Immature natural killer cell (primary cell): ENCODE measurements around the gene TOP2A. TPM values are rescaled to one million over a fixed set of nuclear protein-coding genes. Genes with fewer than 3 reads are reported as not detected.

Source experiments
- DNase-seq, 3 donors: peaks; one replicate each; pipeline ENCODE4 v3.0.0; 2022; ENCODE audit warnings: mixed read lengths in 1 of 3
- H3K27ac Mint-ChIP-seq, 6 donors: one replicate each; pipeline ENCODE4 v1.8.0; 2020; ENCODE audit warnings: mixed read lengths in 6 of 6, mild to moderate bottlenecking in 5 of 6, inconsistent platforms in 4 of 6, moderate library complexity in 3 of 6
- H3K27me3 Mint-ChIP-seq, 3 donors: one replicate each; pipeline ENCODE4 v1.8.0; 2020 to 2021; ENCODE audit warnings: low read depth in 3 of 3, mild to moderate bottlenecking in 3 of 3, mixed read lengths in 3 of 3, moderate library complexity in 3 of 3, inconsistent platforms in 1 of 3
- H3K36me3 Mint-ChIP-seq, 3 donors: one replicate each; pipeline ENCODE4 v1.8.0; 2020; ENCODE audit warnings: mixed read lengths in 3 of 3, inconsistent platforms in 2 of 3, mild to moderate bottlenecking in 2 of 3
- H3K4me1 Mint-ChIP-seq, 2 donors: one replicate each; pipeline ENCODE4 v1.8.0; 2020; ENCODE audit warnings: inconsistent platforms in 2 of 2, mild to moderate bottlenecking in 2 of 2, mixed read lengths in 2 of 2, moderate library complexity in 1 of 2
- H3K4me3 Mint-ChIP-seq, 5 donors: one replicate each; pipeline ENCODE4 v1.8.0; 2020; ENCODE audit warnings: mild to moderate bottlenecking in 5 of 5, mixed read lengths in 5 of 5, inconsistent platforms in 3 of 5, moderate library complexity in 3 of 5
- H3K9me3 Mint-ChIP-seq, 6 donors: one replicate each; pipeline ENCODE4 v1.8.0; 2020; ENCODE audit warnings: mild to moderate bottlenecking in 6 of 6, mixed read lengths in 6 of 6, inconsistent platforms in 4 of 6, moderate library complexity in 3 of 6
- polyA plus RNA-seq, 3 donors: library from polyadenylated mRNA; unstranded; fragments of 300-500 nt; fragmentation: Illumina TruSeq; gene quantifications; one replicate each; pipeline ENCODE4 v1.2.3, GENCODE V29; 2021

Gene TOP2A
- polyA plus RNA-seq, 3 donors from 2014 or later = 0.80 to 2.4 (median 2.2) TPM

DNA sequence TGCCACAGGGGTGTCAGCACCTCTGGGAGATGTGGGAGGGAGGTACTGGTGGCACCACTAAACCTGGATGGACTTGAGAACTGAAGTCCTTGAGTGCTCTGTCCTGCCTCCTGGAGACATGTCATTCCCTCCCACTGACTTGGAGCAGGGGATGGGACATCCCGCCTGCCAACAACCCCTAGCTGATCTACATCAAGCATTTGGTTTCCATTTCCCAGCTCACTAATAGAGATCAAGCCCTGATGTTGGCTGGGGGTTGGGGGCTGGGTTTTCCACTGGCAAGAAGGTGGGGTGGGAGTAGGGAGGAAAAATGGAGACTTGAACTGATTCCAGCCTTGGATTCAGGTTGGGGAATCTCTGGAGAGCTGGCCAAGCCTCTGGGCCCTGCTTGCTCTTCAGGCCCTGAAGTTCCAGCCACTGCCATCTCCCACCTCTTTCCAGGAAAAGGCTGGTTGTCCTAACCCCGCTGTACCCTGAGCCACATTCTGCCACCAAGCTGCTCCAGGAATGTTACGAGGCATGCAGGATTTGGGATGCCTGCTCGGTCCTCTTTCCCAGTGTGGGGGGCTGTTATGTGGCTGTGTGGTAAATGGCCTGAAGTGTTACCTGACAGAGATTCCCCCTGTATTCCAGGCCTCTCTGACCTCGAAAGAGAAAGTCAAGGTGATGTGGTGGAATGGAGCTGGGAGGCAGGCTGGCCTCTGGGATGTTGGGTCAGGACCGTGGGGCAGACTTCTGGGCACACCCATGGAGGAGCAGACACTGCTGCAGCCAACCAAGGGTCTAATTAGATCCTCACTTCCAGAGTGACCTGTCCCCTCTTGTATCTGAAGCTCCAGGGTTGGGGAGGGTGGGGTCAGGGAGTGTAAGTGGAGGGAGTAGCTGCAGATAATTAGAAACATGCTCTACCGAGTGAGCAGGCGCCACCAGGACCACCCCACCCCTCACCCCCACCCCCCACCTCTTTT is 42.2 kb upstream of the TOP2A start:
- peaks cover 0 to 2% (median 2%) of the 10 kb centered on the region in 3 donors for H3K27me3 Mint-ChIP-seq
- H3K4me3 Mint-ChIP-seq = no peak overlapping the region
- H3K9me3 Mint-ChIP-seq = no peaks in the 10 kb centered on the region
- H3K36me3 Mint-ChIP-seq = no peaks in the 10 kb centered on the region
- H3K4me1 Mint-ChIP-seq = no peaks in the 10 kb centered on the region
- DNase-seq = no peak
- no peak overlapping the region for H3K27ac Mint-ChIP-seq

- Mint-ChIP-seq H3K9me3 (no peaks in the 10 kb centered on the region), H3K4me1 (no peaks in the 10 kb centered on the region), H3K4me3 (no peak overlapping the region), H3K27ac (peak overlapping the region in 1 of 6 donors; percentile 24), H3K27me3 (peaks cover 2% of the 10 kb centered on the region in 3 donors), H3K36me3 (no peaks in the 10 kb centered on the region)
- DNase-seq = no peak
Observed at GRCh38 chr17:40458851-40459482, 41.3 kb upstream of the TOP2A start.

DNA sequence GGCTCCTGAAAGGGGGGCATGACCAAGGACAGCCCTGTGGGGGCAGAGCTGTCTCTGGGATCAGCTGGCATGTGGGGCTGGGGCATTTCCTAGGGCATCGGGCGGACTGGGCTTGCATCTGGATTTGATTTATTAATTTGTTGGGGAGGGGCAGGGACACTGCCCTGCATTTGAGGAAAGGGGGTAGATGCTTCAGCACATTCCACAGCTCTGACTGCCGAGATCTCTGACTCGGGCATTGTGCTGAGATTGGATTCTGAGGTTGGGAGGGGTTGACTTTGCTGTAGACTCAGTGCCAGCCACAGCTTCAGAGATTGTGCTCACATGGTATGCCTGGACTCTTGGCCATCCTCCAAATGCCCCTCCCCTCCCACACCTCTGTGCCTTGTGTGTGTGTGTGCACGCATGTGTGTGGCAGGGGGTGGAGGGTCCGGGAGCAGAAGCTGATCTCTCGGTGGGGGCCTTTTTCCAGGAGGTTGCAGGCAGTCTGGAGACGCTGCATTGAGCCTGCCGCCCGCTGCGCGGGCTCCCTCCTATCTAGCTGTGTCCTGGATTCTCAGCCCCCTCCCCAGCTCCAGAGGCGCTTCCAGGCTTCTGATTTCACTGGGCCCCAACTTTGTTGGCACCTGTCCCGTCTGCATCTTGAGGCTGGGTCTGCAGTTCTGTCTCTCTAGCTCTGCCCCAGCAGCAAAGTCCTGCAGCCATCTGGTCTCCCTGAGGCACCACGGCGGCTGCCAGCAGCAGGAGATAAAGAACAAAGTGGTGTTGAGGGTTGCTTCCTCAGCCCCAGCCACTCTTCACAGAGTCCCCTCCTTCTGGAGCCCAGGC is 40.5 kb upstream of the TOP2A start:
- no peak overlapping the region for H3K27ac Mint-ChIP-seq
- no peaks in the 10 kb centered on the region for H3K4me1 Mint-ChIP-seq
- H3K27me3 Mint-ChIP-seq = peaks cover 2% of the 10 kb centered on the region in 3 donors
- DNase-seq = no peak
- H3K4me3 Mint-ChIP-seq = no peak overlapping the region
- no peaks in the 10 kb centered on the region for H3K9me3 Mint-ChIP-seq
- no peaks in the 10 kb centered on the region for H3K36me3 Mint-ChIP-seq

DNA sequence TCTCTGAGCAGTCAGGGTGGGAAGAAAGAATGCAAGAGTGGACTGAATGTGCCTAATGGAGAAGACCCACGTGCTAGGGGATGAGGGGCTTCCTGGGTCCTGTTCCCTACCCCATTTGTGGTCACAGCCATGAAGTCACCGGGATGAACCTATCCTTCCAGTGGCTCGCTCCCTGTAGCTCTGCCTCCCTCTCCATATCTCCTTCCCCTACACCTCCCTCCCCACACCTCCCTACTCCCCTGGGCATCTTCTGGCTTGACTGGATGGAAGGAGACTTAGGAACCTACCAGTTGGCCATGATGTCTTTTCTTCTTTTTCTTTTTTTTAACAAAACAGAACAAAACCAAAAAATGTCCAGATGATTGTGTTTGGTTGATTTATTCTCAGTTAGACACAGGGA is 39.7 kb upstream of the TOP2A start:
- H3K9me3 Mint-ChIP-seq = no peaks in the 10 kb centered on the region
- no peaks in the 10 kb centered on the region for H3K4me1 Mint-ChIP-seq
- no peak overlapping the region for H3K4me3 Mint-ChIP-seq
- peaks cover 2 to 3% (median 2%) of the 10 kb centered on the region in 3 donors for H3K27me3 Mint-ChIP-seq
- DNase-seq = no peak
- H3K36me3 Mint-ChIP-seq = no peaks in the 10 kb centered on the region
- H3K27ac Mint-ChIP-seq = no peak overlapping the region

DNA sequence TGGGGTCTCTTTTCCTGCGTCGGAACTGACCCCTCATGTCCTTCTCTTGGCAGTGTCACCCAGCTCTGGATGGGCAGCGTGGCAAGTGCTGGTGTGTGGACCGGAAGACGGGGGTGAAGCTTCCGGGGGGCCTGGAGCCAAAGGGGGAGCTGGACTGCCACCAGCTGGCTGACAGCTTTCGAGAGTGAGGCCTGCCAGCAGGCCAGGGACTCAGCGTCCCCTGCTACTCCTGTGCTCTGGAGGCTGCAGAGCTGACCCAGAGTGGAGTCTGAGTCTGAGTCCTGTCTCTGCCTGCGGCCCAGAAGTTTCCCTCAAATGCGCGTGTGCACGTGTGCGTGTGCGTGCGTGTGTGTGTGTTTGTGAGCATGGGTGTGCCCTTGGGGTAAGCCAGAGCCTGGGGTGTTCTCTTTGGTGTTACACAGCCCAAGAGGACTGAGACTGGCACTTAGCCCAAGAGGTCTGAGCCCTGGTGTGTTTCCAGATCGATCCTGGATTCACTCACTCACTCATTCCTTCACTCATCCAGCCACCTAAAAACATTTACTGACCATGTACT is 38.8 kb upstream of the TOP2A start:
- DNase-seq = no peak
- peaks cover 2 to 6% (median 2%) of the 10 kb centered on the region in 3 donors for H3K27me3 Mint-ChIP-seq
- H3K36me3 Mint-ChIP-seq = no peaks in the 10 kb centered on the region
- no peak overlapping the region for H3K27ac Mint-ChIP-seq
- H3K4me3 Mint-ChIP-seq = no peak overlapping the region
- H3K4me1 Mint-ChIP-seq = no peaks in the 10 kb centered on the region
- no peaks in the 10 kb centered on the region for H3K9me3 Mint-ChIP-seq

- DNase-seq = no peak
- Mint-ChIP-seq H3K9me3 (no peaks in the 10 kb centered on the region), H3K36me3 (no peaks in the 10 kb centered on the region), H3K27me3 (peaks cover 3 to 6% (median 4%) of the 10 kb centered on the region in 3 donors), H3K4me1 (no peaks in the 10 kb centered on the region), H3K4me3 (no peak overlapping the region), H3K27ac (peak overlapping the region in 1 of 6 donors; percentile 16)
Observed at GRCh38 chr17:40454613-40454995, 36.9 kb upstream of the TOP2A start.

- no peak for DNase-seq
- Mint-ChIP-seq H3K27me3 (peaks cover 2 to 6% (median 4%) of the 10 kb centered on the region in 3 donors), H3K27ac (peak overlapping the region in 1 of 6 donors; percentile 16)
Observed at GRCh38 chr17:40453881-40454612, 36.4 kb upstream of the TOP2A start.

DNA sequence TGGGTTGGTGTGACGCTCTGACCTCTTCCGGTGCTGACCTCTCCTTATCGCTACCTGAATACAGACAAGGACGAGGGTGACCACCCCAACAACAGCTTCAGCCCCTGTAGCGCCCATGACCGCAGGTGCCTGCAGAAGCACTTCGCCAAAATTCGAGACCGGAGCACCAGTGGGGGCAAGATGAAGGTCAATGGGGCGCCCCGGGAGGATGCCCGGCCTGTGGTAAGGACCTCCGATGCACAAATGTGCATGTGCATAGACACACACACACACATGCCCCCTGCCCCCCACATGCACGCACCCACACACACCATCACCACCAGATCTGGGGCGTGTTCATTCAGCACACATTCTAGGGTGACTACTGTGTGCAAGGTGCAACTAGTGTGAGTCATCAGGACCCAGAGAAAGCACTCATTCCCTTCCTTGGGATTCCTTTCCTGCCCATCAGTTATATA is 35.3 kb upstream of the TOP2A start:
- no peak for DNase-seq
- Mint-ChIP-seq H3K27ac (no peak overlapping the region), H3K9me3 (peaks cover 0 to 2% (median 0%) of the 10 kb centered on the region in 6 donors), H3K36me3 (no peaks in the 10 kb centered on the region), H3K4me3 (no peak overlapping the region), H3K27me3 (peaks cover 3 to 7% (median 6%) of the 10 kb centered on the region in 3 donors), H3K4me1 (peaks cover 8 to 10% of the 10 kb centered on the region in 2 donors)

More at GRCh38 chr17:40453881-40454612, 36.4 kb upstream of the TOP2A start:
- no peak overlapping the region for H3K4me3 Mint-ChIP-seq
- H3K36me3 Mint-ChIP-seq = no peaks in the 10 kb centered on the region
- no peaks in the 10 kb centered on the region for H3K9me3 Mint-ChIP-seq
- no peaks in the 10 kb centered on the region for H3K4me1 Mint-ChIP-seq

GRCh38 chr17:40452216-40452787 is 34.6 kb upstream of the TOP2A start:
- peaks cover 0 to 2% (median 0%) of the 10 kb centered on the region in 6 donors for H3K9me3 Mint-ChIP-seq
- H3K36me3 Mint-ChIP-seq = no peaks in the 10 kb centered on the region
- peaks cover 3 to 8% (median 7%) of the 10 kb centered on the region in 3 donors for H3K27me3 Mint-ChIP-seq
- H3K4me3 Mint-ChIP-seq = no peak overlapping the region
- no peak for DNase-seq
- no peak overlapping the region for H3K27ac Mint-ChIP-seq
- peaks cover 13 to 16% of the 10 kb centered on the region in 2 donors for H3K4me1 Mint-ChIP-seq

DNA sequence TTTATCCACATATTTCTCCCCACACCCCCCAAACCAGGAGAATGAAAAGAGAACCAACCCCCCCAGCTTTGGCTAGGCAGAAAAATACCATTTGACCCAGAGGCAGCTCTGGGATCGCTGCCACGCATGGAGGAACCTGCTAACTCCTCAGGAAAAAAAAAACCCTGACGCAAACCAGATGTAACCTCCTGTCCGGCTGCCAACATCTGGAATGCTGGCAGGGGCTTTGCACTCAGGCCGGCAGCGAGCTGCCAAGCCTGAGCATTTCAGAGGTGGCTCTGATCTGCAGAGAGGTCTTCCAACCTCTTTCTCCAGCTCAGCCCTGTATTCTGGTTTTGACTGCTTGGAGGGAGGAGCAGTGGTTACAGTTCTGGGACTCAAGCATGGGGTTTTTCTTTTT is 33.7 kb upstream of the TOP2A start:
- peaks cover 0 to 2% (median 0%) of the 10 kb centered on the region in 6 donors for H3K9me3 Mint-ChIP-seq
- no peaks in the 10 kb centered on the region for H3K36me3 Mint-ChIP-seq
- H3K4me3 Mint-ChIP-seq = no peak overlapping the region
- peaks cover 5 to 8% (median 7%) of the 10 kb centered on the region in 3 donors for H3K27me3 Mint-ChIP-seq
- peaks cover 13 to 17% of the 10 kb centered on the region in 2 donors for H3K4me1 Mint-ChIP-seq
- no peak overlapping the region for H3K27ac Mint-ChIP-seq
- no peak for DNase-seq

- H3K27me3 Mint-ChIP-seq = peaks cover 9 to 12% (median 10%) of the 10 kb centered on the region in 3 donors
- H3K9me3 Mint-ChIP-seq = peaks cover 0 to 2% (median 0%) of the 10 kb centered on the region in 6 donors
- H3K4me1 Mint-ChIP-seq = peaks cover 17 to 22% of the 10 kb centered on the region in 2 donors
- H3K4me3 Mint-ChIP-seq = no peak overlapping the region
- no peaks in the 10 kb centered on the region for H3K36me3 Mint-ChIP-seq
- no peak for DNase-seq
- no peak overlapping the region for H3K27ac Mint-ChIP-seq
Observed at GRCh38 chr17:40450175-40450574, 32.5 kb upstream of the TOP2A start.

GRCh38 chr17:40448639-40449261 is 31.1 kb upstream of the TOP2A start:
- no peak overlapping the region for H3K4me3 Mint-ChIP-seq
- no peaks in the 10 kb centered on the region for H3K36me3 Mint-ChIP-seq
- H3K27ac Mint-ChIP-seq = no peak overlapping the region
- H3K4me1 Mint-ChIP-seq = peaks cover 31 to 36% of the 10 kb centered on the region in 2 donors
- DNase-seq = no peak
- H3K27me3 Mint-ChIP-seq = peaks cover 20 to 24% (median 21%) of the 10 kb centered on the region in 3 donors
- peaks cover 0 to 6% (median 1%) of the 10 kb centered on the region in 6 donors for H3K9me3 Mint-ChIP-seq
